GM23248 (cell line): ENCODE results near the gene KLHL36. TPM values are rescaled to one million over a fixed set of nuclear protein-coding genes. Genes with fewer than 3 reads are reported as not detected.

Experiments used
- DNase-seq: peaks from one replicate; pipeline ENCODE4 v3.0.0-alpha.2; 2015
- H2AFZ ChIP-seq: fragments of 200-600 bp; sonication (generic); 2 replicates; pipeline ENCODE4 v1.6.1; 2016; ENCODE audit warnings: antibody characterized with exemption
- H3F3A ChIP-seq: fragments of 200-600 bp; sonication (generic); 2 replicates; pipeline ENCODE4 v1.6.1; 2016; ENCODE audit warnings: mild to moderate bottlenecking, antibody characterized with exemption, mixed run types; ENCODE audit not compliant: insufficient read depth
- H3K27ac ChIP-seq: fragments of 200-600 bp; sonication (generic); 2 replicates; pipeline ENCODE4 v1.5.1; 2016; ENCODE audit warnings: mild to moderate bottlenecking
- H3K27me3 ChIP-seq: fragments of 200-600 bp; sonication (generic); replicated peaks from 2 replicates; pipeline ENCODE4 v1.6.1; 2016; ENCODE audit warnings: mild to moderate bottlenecking; ENCODE audit not compliant: insufficient read depth
- H3K36me3 ChIP-seq: fragments of 200-600 bp; sonication (generic); 2 replicates; pipeline ENCODE4 v1.6.1; 2016; ENCODE audit warnings: low read depth, mild to moderate bottlenecking
- H3K4me1 ChIP-seq: fragments of 200-600 bp; sonication (generic); 2 replicates; pipeline ENCODE4 v1.6.1; 2016; ENCODE audit warnings: mild to moderate bottlenecking; ENCODE audit not compliant: insufficient read depth
- H3K4me2 ChIP-seq: fragments of 200-600 bp; sonication (generic); one replicate; pipeline ENCODE4 v1.6.1; 2016; ENCODE audit warnings: mild to moderate bottlenecking; ENCODE audit not compliant: unreplicated experiment
- H3K4me3 ChIP-seq: fragments of 200-600 bp; sonication (generic); 2 replicates; pipeline ENCODE4 v1.5.1; 2016; ENCODE audit warnings: mild to moderate bottlenecking
- H3K79me2 ChIP-seq: fragments of 200-600 bp; sonication (generic); 2 replicates; pipeline ENCODE4 v1.6.1; 2016; ENCODE audit warnings: mild to moderate bottlenecking; ENCODE audit not compliant: insufficient read depth
- H3K9ac ChIP-seq: fragments of 200-600 bp; sonication (generic); 2 replicates; pipeline ENCODE4 v1.6.1; 2016; ENCODE audit warnings: mild to moderate bottlenecking
- H3K9me2 ChIP-seq: fragments of 200-600 bp; sonication (generic); 2 replicates; pipeline ENCODE4 v1.6.1; 2016; ENCODE audit warnings: mixed run types, mild to moderate bottlenecking, moderate library complexity; ENCODE audit not compliant: insufficient read depth
- H3K9me3 ChIP-seq: fragments of 200-600 bp; sonication (generic); one replicate; pipeline ENCODE4 v1.6.1; 2017; ENCODE audit warnings: low read depth
- H4K20me1 ChIP-seq: fragments of 200-600 bp; sonication (generic); 2 replicates; pipeline ENCODE4 v1.6.0; 2016; ENCODE audit not compliant: insufficient read depth
- EZH2 ChIP-seq: fragments of 200-600 bp; sonication (generic); IDR thresholded peaks from 2 replicates; pipeline ENCODE4 v1.6.1; 2018; ENCODE audit warnings: antibody characterized with exemption, mild to moderate bottlenecking; ENCODE audit not compliant: insufficient read depth, poor library complexity, severe bottlenecking
- EZH2phosphoT487 ChIP-seq: fragments of 200-600 bp; sonication (generic); IDR thresholded peaks from 2 replicates; pipeline ENCODE4 v1.6.1; 2018; ENCODE audit warnings: antibody characterized with exemption, moderate library complexity, mild to moderate bottlenecking, low read depth; ENCODE audit not compliant: insufficient read depth
- WGBS, 2 experiments: methylation state at CpG; one replicate each; pipeline ENCODE4 v1.1.6; 2015 to 2017; ENCODE audit warnings: low lambda C conversion rate in 2 of 2, low coverage in 1 of 2; ENCODE audit errors: missing lambda C conversion rate in 2 of 2; 5-methylcytosine and 5-hydroxymethylcytosine counted together
- in situ Hi-C: fragments of 300-500 bp; cut with MboI; formaldehyde crosslinking; loops from 2 replicates; pipeline ENCODE4 v1.15.0; 2020
- polyA plus RNA-seq: library from polyadenylated mRNA; unstranded; fragments of >200 nt; fragmentation: Nextera tagmentation; extraction: Ambion mirVana; gene quantifications from 2 replicates; pipeline ENCODE4 v1.2.1, GENCODE V29; 2016
- total RNA-seq: library from RNA; depleted of rRNA; stranded (reverse); fragments of >200 nt; shearing (Covaris generic); gene quantifications from 2 replicates; pipeline ENCODE4 v1.2.3, GENCODE V29; 2014

Gene KLHL36
- total and polyA plus RNA-seq, 2 experiments from 2014 or later = 18.1 to 83.9 TPM

- Histone ChIP-seq H3K9me3 (no peaks in the 10 kb centered on the region), H3K27ac (no peak overlapping the region), H3F3A (peaks cover 6% of the 10 kb centered on the region; the same call in 1 of the 2 replicates), H3K9ac (no peak overlapping the region), H3K4me1 (0 out of 2 replicates have a peak, but pooled peaks cover 7% of the 10 kb centered on the region), H3K79me2 (peaks cover 85% of the 10 kb centered on the region), H3K27me3 (no peaks in the 10 kb centered on the region), H3K9me2 (no peaks in the 10 kb centered on the region), H3K4me3 (no peak overlapping the region), H3K4me2 (no peak overlapping the region), H3K36me3 (no peaks in the 10 kb centered on the region), H4K20me1 (peaks cover 28% of the 10 kb centered on the region), H2AFZ (no peak overlapping the region)
- 86 to 90% methylated on average over 10 of the region's 10 CpGs for WGBS, 2 experiments
- no peak for TF ChIP-seq EZH2phosphoT487
- no peak for TF ChIP-seq EZH2
- in situ Hi-C loops = no loop called here
- no peak for DNase-seq
Observed at GRCh38 chr16:84703681-84704080, 55.4 kb downstream of the KLHL36 start.

GRCh38 chr16:84704253-84704652, 55.9 kb downstream of the KLHL36 start:
- Histone ChIP-seq H3K4me2 (no peak overlapping the region), H3F3A (peaks cover 6% of the 10 kb centered on the region; the same call in 1 of the 2 replicates), H4K20me1 (peaks cover 32% of the 10 kb centered on the region), H3K4me1 (0 out of 2 replicates have a peak, but pooled peaks cover 7% of the 10 kb centered on the region), H3K4me3 (no peak overlapping the region), H2AFZ (no peak overlapping the region), H3K9ac (no peak overlapping the region), H3K9me2 (no peaks in the 10 kb centered on the region), H3K9me3 (no peaks in the 10 kb centered on the region), H3K27ac (no peak overlapping the region), H3K79me2 (peaks cover 91% of the 10 kb centered on the region), H3K27me3 (no peaks in the 10 kb centered on the region), H3K36me3 (no peaks in the 10 kb centered on the region)
- 36 to 42% methylated on average over 2 of the region's 2 CpGs for WGBS, 2 experiments
- DNase-seq = no peak
- in situ Hi-C loops = no loop called here
- no peak for TF ChIP-seq EZH2
- no peak for TF ChIP-seq EZH2phosphoT487

DNA sequence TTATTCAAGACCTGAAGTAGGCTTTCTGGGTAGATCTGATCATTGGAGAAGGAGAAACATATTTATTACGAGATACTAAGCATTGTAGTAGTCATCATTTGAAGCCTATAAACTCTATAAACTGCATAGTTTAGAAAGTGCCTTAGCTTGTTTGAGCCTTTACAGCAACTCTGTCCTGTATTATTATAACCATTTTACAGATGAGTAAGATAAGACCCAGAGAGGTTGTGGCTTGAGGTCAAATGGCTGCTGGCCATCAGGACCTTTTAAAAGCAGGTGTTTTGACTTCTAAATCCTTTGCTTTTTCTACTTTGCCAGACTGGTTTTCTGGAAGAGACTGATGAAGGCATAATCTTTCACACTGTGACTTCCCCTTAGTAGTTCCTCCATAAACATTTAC, 58.5 kb downstream of the KLHL36 start:
- H3K4me2 ChIP-seq = no peak overlapping the region
- no peaks in the 10 kb centered on the region for H3K27me3 ChIP-seq
- no peak overlapping the region for H3K27ac ChIP-seq
- H3K36me3 ChIP-seq = no peaks in the 10 kb centered on the region
- peaks cover 6% of the 10 kb centered on the region; the same call in 1 of the 2 replicates for H3F3A ChIP-seq
- in situ Hi-C loops = no loop called here
- no peak for DNase-seq
- H4K20me1 ChIP-seq = peaks cover 42% of the 10 kb centered on the region
- no peaks in the 10 kb centered on the region for H3K4me1 ChIP-seq
- no peak for TF ChIP-seq EZH2phosphoT487
- no peak for TF ChIP-seq EZH2
- no peak overlapping the region for H3K4me3 ChIP-seq
- no peaks in the 10 kb centered on the region for H3K9me3 ChIP-seq
- no peak overlapping the region for H2AFZ ChIP-seq
- 97 to 100% methylated on average over 1 of the region's 1 CpG for WGBS, 2 experiments
- H3K9ac ChIP-seq = no peak overlapping the region
- H3K9me2 ChIP-seq = no peaks in the 10 kb centered on the region
- peaks cover 100% of the 10 kb centered on the region for H3K79me2 ChIP-seq

- in situ Hi-C loops = no loop called here
- no peak overlapping the region for H3K9ac ChIP-seq
- H3K27me3 ChIP-seq = no peaks in the 10 kb centered on the region
- no peak for DNase-seq
- H3K9me2 ChIP-seq = no peaks in the 10 kb centered on the region
- no peak overlapping the region for H3K27ac ChIP-seq
- H3K36me3 ChIP-seq = no peaks in the 10 kb centered on the region
- H3K4me1 ChIP-seq = no peaks in the 10 kb centered on the region
- H3K4me2 ChIP-seq = no peak overlapping the region
- no peaks in the 10 kb centered on the region for H3K9me3 ChIP-seq
- H3K79me2 ChIP-seq = peaks cover 100% of the 10 kb centered on the region
- H2AFZ ChIP-seq = no peak overlapping the region
- TF ChIP-seq EZH2phosphoT487 (no peak), EZH2 (no peak)
- H3F3A ChIP-seq = peaks cover 6% of the 10 kb centered on the region; the same call in 1 of the 2 replicates
- WGBS, 2 experiments = 89 to 94% methylated on average over 10 of the region's 10 CpGs
- no peak overlapping the region for H3K4me3 ChIP-seq
- H4K20me1 ChIP-seq = peaks cover 37% of the 10 kb centered on the region; the same call in 1 of the 2 replicates
Observed at GRCh38 chr16:84709609-84710008, 61.3 kb downstream of the KLHL36 start.
